LoVo (cell line): Measurements from ENCODE around the gene MACROH2A2.
"Not testable (repeated sequence)": the region's sequence is repeated elsewhere in the genome, so short reads cannot be mapped to it uniquely, and the experiment has no call there.

ENCODE experiments used
- DNase-seq: peaks from one replicate; pipeline ENCODE4 v3.0.0-alpha.2; 2016; ENCODE audit warnings: low spot score

MACROH2A2 gene

DNA sequence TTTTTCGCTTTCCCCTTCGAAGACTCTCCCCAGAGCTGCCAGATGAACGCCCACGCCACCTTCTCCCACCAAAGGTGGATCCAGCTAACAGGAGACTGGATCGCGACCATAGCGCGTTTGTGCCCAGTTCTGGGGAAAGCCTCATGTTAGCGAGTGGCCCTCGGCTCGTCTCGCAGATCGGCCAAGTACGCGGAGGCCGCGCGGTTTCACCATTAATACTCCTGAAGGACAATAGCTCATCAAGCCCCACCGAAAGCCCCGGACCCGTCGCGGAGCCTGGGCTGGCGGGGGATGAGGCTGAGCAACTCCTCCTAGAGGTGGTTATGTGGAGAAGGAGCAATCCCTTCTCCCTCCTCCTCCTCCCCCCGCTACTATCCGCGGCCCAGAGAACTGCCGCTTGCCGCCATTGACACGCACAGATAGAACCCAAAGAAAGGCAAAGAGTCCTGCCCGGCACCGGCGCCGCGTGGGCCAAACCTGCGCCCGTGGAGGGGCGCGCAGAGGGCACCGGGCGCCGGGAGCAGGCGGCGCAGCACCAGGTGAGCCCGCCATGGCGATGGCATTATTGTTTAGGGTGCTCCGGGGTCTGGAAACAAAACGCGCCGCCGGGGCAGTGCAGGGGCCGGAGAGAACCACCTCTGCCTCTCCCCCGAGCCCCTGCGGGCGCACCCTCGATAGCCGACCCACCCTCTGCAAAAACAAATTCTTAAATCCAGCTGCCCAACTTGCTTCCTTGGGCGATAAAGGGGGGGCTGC lies at the start of gene MACROH2A2:
TSS of gene MACROH2A2 (plus strand) at position 385 of the 756 bp plus-strand sequence. CDS start 22,813 bp downstream, outside the sequence.
- DNase-seq: no peak

DNA sequence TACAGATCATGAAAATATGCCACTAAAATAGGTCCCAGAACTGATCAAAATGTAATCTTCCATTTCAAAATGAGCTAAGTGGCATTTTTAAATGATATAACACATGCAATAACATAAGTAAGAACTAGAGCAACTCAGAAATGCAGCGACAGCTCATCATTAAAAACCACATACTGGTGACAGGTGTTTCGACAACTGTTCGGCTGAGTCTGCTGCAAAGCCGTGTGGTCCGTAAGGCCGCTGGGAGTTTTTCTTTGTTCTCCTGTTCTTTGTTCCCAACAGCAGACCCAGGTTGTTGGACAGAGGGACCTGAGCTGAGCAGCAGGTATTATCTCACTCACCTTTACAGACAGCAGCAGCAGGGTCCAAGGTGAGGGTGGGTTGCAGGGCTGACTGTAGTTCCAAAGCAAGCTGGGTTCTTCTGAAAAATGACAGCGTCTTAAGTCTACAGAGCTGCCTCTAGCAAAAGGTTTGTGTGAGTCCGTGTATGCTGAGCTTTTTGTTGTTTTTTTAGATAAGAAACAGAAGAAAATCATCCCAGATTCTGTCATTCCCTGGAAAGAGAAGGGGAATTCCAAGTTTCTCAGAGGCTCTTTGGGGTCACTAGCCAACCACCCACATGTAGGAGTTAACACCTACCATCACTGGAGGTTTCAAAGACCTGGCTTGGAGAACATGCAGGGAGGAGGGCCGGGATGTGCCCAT lies 45.4 kb upstream of the MACROH2A2 start:
- DNase-seq: no peak

DNA sequence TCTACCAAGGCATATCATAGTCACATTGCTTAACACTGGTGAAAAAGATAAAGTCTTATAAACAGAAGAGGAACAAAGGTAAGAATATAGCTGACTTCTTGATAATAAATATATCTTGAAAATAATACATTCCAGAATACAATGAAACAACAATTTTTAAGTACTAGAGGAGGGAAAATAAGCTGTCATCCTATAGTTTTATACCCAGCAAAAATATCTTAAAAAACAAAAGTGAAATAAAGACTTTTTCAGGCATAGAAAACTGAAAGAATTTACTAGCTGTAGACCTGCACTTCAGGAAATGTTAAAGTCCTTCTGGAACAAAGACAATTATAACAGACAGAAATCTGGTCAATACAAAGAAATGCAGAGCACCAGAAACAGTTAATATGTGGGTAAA lies 21.4 kb upstream of the MACROH2A2 start:
- no peak for DNase-seq

DNA sequence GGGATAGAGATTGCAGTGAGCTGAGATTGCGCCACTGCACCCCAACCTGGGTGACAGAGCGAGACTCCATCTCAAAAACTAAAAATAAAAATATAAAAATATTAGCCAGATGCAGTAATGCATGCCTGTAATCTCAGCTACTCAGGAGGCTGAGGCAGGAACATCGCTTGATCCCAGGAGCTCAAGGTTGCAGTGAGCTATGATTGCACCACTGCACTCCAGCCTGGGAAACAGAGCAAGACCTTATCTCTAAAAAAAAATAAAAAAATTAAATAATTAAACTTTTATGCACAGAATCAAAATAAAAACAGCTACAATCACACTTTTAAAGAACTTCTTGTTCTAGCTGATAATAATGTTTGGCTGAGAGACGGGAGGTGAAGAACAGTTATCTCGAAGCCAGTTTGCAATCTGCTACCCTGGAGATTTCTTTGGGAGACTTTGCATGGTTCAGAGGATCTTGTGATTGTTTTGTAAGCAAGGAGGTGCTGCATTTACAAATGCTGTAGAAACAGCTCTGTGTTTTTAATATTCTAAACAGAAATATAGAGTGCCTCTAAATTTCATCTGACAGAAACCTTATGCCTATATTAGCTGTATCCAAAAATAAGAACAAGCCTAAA lies 19.9 kb upstream of the MACROH2A2 start:
- DNase-seq: no peak

DNA sequence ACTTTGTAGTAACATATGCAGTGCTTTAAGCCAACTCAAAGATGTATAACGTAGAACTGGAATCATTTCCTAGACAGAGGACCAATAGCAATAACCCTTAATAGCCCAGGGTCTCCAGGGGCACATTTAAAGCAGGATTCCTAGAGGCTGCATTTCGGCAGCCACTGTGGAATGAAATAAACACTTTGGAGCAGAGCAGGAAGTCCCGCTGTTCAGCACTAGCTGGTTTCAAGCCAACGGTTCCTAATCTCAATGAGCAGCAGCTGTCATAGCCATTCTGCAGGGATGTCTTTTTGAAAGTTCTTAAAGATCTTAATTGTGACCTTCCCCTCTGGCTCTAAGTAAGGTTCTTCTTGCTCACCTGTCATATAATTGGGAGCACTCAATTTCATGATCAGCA lies 18.4 kb upstream of the MACROH2A2 start:
- DNase-seq: no peak

DNA sequence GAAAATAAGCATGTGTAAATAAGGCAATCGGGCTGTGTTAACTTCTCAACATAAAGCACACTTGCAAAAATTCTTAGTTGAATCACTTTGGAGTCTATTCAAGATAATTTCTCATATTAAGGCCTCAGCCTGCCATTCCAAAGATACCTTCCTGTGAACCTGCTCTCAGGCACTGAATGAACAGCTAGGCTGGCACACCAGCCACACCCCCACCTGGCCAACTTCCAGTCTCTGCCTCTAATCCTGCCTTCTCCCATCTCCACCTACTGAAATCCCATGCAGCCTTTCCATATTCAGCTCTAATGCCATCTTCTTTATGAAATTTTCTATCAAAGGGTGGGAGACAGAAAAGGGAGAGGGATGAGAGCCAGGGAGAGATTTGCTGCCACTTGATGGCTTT lies 17.1 kb upstream of the MACROH2A2 start:
- DNase-seq: no peak

DNA sequence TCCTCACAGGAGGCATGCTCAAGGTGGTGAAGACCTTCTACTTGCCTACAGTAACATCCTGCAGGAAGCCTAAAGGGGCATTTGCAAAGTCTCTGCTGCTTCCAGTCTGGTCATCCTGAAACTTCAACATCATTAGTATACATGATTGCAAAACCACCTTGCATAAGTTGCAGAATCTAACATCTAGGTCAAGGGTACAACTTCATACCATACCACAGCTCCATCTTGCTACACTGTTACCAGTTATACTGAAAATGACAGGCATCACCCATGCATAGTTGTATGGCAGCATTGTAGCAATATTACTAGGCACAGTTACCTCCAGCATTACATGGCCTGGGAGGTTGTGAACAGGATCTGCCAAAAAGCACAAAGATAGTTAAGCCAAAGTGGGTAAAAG lies 13.7 kb upstream of the MACROH2A2 start:
- no peak for DNase-seq

DNA sequence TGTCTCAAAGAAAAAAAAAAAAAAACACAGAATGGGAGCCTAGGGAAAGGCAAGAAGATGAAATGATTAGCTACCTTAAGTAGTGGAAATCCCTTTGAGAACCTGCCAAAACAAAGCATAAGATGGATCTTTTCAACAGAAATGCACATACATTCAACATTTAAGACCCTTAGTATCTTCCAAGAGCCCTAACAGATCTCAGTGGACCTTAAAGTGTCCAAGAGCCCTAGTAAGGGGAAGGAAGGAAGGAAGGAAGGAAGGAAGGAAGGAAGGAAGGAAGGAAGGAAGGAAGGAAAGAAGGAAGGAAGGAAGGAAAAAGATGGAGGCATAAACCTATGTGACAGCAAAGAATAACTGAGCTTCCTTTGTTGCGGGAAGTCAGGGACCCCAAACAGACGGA lies 11.6 kb upstream of the MACROH2A2 start:
- no peak for DNase-seq

DNA sequence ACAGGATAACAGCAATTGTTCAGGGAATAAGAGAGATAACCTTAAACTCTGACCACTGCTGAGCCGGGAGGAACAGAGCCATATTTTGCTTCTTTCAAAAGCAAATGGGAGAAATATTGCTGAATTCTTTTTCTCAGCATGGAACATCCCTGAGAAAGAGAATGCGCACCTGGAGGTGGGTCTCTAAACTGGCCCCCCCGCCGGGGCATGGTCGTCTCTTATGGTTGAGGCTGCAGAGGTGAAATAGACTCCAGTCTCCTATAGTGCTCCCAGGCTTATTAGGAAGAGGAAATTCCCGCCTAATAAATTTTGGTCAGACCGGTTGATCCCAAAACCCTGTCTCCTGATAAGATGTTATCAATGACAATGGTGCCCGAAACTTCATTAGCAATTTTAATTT lies 10.9 kb upstream of the MACROH2A2 start:
- not testable (repeated sequence) for DNase-seq

DNA sequence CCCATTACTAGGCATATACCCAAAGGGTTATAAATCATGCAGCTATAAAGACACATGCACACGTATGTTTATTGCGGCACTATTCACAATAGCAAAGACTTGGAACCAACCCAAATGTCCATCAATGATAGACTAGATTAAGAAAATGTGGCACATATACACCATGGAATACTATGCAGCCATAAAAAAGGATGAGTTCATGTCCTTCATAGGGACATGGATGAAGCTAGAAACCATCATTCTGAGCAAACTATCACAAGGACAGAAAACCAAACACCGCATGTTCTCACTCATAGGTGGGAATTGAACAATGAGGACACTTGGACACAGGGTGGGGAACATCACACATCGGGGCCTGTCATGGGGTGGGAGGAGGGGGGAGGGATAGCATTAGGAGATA lies 5.6 kb upstream of the MACROH2A2 start:
- DNase-seq: not testable (repeated sequence)

DNA sequence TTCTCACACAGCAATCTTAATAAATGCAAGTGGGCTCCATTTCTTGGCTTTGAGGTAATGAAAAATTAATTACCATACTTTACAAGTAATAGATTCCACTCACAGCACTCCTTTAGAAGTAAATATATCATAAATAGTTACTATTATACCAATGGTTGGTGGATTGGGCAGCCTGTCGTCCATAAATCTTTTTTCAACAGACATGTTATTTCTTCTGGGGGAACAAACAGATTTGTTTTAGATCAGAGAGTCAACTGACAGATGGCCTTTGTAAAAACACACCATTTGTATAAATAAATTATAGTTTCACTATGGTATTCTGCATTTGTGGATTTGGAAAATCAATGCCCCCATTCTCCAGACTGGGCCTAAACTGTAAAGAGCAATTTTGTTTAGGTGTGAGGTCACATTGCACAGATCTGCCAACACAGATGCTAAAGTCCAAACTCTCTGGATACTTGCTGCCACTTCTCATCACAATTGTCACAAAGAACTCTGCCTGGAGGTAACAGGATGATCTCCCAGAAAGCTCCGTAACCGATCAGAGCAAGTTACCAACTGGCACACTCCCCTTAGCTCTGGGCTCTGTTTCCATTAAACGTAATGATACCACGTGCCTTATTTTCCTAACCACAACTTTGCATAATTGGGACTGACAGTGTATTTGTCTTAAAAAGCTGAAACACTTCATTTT lies 4.5 kb upstream of the MACROH2A2 start:
- no peak for DNase-seq

DNA sequence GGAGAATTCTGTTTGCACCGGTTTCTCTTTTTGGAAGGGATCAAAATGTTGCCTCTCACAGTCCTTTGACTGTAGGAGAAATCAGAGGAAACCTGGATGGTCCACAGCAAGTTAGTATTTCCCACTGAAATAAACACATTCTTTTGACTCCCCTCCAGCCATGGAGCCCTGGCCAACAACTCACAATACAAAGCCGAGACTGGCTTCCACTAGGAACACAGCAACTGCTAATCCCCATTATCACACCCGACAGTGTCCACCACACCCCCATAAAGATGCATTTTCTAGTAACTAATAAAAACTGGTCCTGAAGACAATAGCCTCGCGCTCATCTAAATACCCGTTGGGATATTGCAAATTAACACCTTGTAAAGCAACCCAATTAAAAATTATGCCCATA lies 798 bp upstream of the MACROH2A2 start:
- no peak for DNase-seq

DNA sequence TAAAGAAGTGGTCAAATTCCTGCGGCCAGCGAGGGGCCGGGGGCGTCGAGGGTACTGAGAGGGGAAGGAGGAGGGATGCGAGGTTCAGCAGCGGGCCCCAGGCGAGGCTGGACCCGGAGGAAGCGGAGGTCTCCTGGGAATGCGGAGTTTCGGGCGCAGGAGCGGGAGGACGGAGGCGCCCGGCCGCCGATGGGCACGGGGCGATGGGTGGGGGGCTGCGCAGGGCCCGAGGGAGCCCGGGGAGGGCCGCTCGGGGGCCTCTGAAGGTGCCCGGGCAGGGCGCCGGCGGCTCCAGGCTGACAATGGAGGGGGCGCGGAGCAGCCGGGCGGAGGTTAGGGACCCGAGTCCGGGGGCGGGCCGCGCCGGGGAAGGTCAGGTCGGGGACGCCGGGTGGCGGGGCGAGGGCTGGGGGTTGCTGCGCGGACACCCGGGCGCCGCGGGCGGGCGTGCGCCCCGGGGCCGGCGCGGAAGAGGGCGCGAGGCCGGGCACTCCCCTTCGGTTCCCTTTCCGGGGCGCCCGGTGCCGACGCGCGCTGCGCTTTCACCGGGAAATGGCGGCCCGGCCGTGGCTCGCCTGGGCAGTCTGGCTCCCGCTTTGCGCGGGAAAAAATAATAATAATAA lies 683 bp downstream of the MACROH2A2 start:
- no peak for DNase-seq

DNA sequence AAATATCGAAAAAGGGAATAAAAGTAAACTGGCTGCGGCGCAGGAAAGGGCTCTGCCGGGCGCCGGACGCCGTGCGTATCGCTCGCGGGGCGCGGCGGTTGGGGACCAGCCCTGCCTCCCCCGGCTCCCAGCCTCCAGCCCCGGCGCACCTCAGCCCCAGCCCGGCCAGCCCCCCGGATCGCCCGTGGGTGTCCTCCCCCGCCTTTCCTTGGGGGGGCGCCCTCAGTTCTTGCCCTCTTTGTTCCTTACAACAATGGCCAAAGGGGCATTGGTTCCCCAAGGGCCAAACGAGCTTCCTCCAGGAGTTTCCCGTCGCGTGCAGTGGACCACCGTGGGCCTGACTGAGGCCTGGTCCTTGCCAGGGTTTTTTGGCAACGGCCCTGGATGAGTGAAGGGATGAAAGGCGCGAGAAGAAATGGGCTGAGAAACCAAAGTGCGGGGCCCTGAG lies 1.2 kb downstream of the MACROH2A2 start:
- no peak for DNase-seq

DNA sequence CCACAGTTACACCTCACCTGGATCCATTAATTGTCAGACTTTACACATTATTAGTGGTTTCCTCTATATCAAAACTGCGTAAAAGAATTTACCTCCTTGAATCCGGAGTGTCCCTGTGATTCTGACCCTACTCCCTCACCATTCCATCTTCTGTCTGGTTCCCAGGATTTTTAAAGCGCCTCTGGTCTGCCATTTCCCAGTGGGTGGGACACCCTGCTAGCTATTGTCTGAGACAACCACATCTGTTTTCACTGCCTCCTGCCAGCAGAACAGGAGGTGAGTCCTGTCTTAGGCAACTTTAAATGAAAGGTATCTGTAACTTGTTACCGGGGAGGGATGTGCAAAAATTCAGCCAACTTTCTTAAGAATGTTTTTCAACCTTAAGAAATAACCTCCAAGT lies 2.3 kb downstream of the MACROH2A2 start:
- DNase-seq: no peak

DNA sequence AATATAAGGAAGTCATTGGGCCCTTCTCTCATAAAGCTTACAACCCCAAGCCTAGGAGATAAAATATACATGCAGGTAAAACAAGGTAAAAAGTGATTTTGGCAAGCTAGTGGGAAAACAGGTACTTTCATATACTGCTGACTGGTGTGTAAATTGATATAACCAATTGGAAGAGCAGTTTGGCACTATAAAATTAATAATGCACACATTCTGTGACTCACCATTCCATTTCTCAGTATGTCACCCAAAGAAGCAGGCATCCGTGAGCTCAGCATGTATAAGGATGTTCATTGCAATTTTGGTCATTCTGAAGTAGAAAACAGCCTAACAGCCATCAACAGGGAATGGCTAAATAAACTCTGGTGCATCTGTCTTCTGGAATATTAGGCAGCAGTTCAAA lies 2.9 kb downstream of the MACROH2A2 start:
- no peak for DNase-seq

DNA sequence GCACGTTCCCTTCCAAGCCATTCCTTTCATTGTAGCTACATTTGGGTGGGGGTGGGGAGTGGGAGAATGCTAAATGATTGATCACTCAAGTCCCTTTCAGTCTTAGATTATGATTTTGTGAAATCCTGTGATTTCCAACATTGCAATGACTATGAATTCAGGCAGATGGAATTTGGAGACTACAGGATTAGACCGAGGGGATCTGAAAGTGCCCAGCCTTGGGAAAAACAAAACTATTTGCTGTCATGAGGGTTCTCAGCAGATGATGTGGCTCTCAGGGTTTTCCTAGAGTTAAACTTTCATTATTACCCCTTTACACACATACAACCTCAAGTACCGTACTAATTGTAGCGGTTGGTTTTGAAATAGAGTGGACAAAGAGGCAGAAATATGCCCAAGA lies 4.7 kb downstream of the MACROH2A2 start:
- DNase-seq: no peak

DNA sequence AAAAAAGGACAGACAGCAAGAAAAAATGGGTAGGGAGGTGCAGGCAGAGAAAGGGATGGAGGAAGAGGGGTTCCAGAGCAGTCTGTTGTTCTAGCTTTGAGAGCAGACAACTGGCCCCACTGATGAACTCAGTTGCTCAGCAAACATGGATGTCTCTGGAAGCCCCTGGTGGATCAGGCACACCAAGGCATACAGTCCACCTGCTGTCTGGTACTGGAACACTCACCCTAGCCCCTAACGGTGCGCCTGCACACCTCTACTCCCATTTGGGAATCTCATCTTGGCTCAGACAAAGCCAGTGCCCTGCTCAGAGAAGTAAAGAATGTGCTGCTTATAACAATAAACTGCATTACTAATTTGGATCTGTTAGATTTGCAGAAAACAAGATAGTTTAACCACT lies 7.7 kb downstream of the MACROH2A2 start:
- no peak for DNase-seq

DNA sequence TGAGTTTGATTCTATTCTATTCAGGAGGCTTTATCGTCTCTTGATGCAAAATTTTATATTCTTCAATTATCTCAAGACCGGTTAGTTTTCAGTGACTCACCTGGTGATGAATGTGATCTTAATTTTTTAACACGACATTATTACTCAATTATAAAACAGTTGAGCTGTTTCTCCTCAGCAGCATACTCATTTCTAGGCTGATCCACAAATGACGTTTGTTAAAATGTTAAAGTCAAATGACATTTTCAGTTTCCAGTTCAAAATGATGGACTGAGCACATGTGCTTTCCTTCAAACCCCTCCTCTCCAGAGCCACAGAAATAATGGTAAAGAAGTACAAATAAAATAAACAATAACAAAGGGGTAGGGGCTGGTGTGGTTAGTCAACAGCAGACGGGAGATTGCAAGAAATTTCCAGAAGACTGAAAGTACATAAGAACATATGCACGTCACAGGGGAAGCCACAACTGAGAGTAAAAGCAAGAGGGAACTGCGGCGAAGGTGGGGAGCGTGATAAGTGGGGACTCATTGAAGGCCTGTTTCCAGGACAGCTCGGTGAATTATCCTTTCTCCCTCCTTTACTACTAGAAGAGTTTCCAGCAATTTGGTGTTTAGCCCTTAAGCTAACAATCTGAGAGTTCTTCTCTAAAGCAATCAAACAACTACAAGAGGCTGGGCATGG lies 10.9 kb downstream of the MACROH2A2 start:
- DNase-seq: no peak

DNA sequence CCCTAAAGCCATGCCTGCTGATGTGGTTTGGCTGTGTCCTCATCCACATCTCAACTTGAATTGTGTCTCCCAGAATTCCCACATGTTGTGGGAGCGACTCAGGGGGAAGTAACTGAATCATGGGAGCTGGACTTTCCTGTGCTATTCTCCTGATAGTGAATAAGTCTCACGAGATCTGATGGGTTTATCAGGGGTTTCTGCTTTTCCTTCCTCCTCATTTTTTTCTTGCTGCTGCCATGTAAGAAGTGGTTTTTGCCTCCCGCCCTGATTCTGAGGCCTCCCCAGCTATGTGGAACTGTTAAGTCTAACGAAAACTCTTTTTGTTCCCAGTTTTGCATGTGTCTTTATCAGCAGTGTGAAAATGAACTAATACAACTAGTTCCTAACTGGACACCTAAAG lies 11.8 kb downstream of the MACROH2A2 start:
- no peak for DNase-seq

DNA sequence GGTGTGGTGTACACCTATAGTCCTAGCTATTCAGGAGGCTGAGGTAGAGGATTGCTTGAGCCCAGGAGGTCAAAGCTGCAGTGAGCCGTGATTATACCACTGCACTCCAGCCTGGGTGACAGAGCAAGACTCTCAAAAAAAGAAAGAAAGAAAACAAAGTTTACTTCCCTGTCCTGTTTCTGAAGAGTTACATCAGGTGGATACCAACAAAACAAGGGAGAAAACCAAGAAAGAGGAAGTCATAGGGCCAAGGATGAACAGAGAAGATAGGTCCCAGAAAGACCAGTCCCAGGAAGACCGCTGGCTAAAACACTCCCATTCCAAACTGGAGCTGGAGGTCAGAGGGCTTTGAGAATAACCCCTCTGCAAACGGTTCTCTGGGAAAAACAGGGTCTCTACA lies 13.5 kb downstream of the MACROH2A2 start:
- no peak for DNase-seq

DNA sequence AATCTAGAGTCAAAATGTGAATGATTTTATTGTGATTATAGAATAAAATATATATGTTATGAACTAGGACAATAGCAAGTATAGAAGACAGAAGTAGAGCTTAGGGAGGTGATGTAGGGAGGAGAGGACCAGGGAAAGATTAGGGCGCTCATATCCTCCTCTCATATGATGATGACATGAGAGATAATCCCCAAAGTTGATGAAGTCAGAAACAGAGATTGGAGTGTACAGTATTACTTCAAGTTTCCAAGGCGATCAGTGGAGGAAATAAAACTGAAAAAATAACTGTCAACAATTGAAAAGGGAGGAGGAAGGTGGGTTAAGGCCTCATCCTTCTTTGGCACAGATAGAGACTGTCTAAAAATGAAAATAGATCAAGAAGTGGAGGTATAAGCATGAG lies 14.9 kb downstream of the MACROH2A2 start:
- no peak for DNase-seq
